NCI-H146 treated with DMSO at 0.1 percent for 48 hours (cell line): ENCODE measurements around the gene ELFN1.

Experiments used
- DNase-seq: peaks from one replicate; lab custom pipeline; 2025; ENCODE audit not compliant: unreplicated experiment; lab: John Stamatoyannopoulos, UW

Gene ELFN1

DNA sequence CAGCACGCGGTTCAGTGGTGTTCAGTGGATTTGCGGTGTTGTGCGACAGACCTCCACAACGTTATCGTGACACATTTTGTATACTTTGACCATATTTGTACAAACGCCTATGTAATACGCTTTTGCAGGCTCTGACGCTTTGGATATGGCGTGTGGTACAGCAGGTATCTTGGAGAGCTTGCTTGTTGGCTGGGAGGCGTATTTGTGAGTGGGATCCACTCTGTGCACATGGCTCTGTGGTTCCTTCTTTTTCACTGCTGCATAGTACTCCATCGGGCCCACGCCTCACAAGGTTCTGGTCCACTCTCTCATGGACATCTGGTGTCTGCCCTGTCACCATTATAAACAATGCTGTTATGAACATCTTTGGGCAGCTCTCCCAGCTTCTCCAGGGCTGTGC is 53.2 kb downstream of the ELFN1 start:
- no peak for DNase-seq

DNA sequence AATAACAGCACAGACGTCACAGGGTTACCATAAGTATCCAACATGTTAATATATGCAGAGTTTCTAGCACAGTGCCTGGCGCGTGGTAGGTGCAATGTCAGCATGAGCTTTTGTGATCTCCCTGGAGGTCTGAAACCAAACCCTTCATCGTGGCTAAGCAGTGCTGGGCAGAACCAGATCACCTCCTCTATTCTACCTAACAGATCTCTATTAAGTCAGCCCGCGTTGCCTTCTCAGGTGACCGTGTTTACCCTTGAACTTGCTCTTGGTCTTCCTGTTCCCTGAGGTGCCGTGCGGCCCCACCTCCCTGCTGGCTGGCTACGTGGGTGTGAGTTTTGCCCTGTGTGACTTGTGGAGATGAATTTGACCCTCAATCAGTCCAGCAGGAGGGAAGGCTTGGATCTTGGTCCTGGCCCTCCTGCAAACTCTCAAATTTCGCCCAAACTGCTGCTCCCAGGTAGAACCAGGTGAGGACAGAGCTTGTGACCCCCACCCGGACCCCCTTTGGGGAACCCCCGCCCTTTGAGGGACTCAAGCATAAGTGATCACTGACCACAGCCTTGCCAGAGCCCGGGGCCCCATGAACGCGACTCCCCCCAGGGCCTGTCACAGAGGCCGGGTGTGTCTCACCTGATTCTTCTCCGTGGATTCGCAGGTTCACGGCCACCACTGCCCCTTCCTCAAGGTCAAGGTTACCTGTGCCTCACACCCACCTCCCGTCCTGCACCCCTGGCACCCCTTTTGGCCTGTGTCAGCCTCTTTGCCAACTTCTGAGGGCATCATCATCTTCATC is 54.2 kb downstream of the ELFN1 start:
- no peak for DNase-seq

DNA sequence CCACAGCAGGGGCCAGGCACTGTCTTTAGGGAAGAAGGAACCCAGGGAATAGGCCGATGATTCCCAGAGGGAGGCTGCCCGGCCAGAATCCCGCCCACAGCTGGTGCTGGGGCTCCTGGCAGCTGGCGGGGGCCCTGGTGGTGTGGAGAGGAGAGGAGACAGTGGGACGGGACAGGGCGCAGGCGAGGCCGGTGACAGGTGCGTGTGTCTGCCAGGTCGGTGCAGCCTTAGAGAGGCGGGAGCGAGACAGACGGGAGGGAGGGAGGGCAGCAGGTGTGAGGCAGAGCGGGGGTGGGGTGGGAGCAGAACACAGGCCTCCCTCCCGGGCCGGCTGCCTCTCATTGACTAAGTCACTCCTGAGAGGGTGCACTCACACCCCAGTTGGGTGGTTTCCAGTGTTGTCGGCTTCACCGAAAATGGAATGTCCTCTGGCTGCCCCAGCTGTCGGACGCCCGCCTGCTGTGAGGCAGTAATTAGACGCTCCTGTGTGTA is 55.2 kb downstream of the ELFN1 start:
- peak; percentile 36 for DNase-seq

GRCh38 chr7:1725766-1726630 is 55.9 kb downstream of the ELFN1 start:
- no peak for DNase-seq

- DNase-seq: no peak
Measured at GRCh38 chr7:1727079-1727478, 57.0 kb downstream of the ELFN1 start.

- no peak for DNase-seq
Measured at GRCh38 chr7:1727812-1728570, 57.9 kb downstream of the ELFN1 start.

DNA sequence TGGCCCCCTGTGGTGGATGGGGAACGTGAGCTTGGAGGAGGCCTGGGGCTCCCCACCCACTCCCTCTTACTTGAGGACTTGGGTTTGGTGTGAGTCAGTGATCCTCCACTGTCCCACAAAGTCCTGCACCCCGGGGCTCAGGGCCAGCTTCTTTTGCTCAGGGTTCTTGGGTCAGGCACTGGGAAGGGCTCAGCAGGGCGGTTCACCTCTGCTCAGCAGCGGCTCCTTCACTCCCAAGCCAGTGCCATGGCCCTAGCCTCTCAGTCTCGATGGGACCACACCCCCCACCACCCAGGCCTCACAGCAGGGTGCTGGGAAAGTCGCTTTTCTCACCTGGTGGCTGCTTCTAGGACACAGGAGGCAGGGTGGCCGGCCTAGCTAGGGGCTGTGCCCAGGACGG is 59.1 kb downstream of the ELFN1 start:
- DNase-seq: no peak

- no peak for DNase-seq
Measured at GRCh38 chr7:1729773-1730172, 59.7 kb downstream of the ELFN1 start.

DNA sequence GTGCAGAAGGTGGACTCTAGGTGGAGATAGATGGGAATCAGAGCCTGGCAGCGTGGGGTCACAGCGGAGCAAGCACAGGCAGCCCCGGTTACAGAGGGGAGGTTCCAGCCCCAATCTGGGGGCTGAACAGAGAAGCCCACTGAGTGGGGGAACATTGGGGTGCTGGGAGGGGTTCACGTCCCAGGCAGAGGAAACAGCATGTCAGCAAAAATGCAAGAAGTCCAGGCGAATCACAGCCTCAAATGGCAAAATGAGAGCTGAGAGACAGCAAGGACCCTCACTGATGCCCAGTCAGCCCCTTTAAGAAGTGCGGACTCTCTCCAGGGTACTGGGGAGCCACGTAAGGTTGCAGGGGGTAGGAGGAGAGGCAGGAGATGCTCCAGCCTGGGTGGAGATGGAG is 62.0 kb downstream of the ELFN1 start:
- no peak for DNase-seq

DNA sequence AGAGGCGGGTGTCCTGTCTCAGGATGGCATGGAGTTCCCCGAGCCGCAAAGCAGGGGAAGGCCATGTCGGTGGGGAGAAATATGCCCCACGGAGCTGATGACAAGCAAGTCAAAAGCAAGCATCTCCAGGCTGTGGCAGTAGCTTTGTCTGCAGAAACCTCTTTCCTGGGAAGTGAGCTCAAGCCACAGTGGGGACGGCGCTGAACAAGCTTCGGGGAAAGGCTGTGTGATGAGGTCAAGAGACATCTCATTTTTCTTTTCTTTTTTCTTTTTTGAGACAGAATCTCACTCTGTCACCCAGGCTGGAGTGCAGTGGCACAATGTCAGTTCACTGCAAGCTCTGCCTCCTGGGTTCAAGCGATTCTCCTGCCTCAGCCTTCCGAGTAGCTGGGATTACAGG is 62.6 kb downstream of the ELFN1 start:
- DNase-seq: no peak

DNA sequence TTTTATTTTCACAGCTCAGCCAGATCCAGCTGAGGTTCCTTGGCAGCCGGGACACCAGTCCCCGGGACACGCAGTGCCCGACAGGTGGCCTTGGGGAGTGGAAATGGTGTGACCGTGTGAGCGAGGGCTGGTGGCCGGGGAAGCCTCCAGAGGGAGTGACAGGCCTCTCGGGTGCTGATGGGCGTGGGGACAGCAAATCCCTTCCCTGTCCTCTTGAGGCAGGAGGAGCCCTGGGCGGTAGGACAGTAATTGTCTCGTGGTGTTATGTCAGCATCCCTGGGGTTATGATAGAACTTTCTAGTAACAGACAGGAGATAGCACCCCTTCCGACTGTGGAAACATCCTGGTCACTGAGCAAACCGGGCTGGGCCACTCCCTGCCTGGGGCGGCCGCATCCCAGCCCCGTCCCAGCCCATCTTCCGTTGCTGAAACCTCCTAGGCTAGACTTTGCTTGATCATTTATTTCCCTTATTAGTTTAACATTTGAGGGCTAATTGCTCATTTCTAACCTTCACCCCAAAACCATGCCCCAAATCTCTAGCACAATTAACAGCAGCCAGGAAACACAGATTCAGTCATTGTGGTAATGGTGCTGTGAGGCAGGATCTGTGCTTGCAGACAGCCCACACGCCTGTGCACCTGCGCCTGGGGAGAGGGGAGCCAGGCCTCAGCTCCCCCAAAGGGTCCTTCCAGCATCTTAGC is 63.3 kb downstream of the ELFN1 start:
- no peak for DNase-seq

GRCh38 chr7:1733908-1734730 is 64.0 kb downstream of the ELFN1 start:
- DNase-seq: no peak

DNA sequence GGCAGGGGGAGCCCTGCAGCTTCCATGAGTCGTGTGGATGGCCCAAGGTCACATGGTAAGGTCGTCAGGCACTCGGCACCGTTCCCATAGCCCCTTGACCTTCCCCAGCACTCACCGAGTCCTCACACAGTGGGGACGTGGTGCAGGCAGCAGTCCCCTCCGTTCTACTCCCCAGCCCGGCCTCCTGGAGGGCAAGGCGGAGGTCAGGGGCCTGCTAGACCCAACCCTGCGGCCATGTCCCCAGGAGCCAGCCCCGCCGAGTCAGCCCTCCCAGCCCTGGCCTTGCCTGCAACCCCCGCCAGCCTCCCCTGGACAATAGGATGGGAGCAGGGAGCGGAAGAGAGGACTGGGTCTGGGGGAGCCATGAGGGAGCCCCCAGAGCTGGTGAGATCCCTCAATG is 65.2 kb downstream of the ELFN1 start:
- DNase-seq: no peak

DNA sequence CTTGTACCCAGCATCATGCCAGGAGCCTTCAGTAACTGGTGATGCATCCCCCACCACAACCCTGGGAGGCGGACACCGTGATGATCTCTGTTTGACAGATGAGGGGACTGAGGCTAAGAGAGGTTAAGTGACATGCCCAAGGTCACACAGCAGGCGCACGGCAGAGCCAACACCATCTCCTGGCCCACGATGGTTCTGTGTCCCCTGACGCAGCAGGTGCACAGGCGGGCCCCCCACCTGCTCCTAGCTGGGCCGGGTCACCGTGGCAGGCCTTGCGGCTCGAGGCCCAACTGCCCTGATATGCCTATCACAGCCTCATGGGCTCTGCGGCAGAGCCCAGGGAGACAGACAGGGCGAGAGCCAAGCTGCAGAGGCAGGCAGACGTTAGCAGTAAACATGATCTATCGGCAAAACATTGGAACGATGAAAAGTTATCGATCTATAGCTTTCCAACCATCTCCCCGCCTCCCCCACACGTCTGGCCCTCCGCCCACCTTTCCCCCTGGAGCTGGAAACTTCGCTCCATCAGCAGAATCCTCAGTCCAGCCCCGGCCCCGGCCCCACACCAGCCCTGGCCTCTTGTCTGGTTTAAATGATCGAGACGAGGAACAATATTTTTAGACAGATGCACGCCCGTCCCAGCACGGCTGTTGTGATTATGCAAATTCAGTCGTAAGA is 65.9 kb downstream of the ELFN1 start:
- no peak for DNase-seq

DNA sequence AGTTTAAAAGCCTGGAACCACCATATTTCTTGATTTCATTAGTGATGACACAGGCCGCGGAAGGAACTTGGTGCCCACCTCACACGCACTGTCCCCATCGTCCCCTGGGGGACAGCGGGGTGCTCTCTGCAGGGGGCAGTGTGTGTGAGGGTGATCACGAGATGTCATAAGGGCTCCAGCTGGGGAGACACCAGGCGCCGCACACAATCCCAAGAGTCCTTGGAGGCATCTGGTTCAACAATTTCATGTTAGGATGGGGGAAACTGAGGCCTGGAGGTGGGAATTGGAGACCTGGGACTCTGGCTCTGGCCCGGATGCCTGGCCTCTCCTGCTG is 66.4 kb downstream of the ELFN1 start:
- no peak for DNase-seq

- DNase-seq: no peak
Measured at GRCh38 chr7:1736830-1737229, 66.8 kb downstream of the ELFN1 start.

GRCh38 chr7:1737523-1737922 is 67.4 kb downstream of the ELFN1 start:
- DNase-seq: no peak

GRCh38 chr7:1737956-1738355 is 67.9 kb downstream of the ELFN1 start:
- no peak for DNase-seq

DNA sequence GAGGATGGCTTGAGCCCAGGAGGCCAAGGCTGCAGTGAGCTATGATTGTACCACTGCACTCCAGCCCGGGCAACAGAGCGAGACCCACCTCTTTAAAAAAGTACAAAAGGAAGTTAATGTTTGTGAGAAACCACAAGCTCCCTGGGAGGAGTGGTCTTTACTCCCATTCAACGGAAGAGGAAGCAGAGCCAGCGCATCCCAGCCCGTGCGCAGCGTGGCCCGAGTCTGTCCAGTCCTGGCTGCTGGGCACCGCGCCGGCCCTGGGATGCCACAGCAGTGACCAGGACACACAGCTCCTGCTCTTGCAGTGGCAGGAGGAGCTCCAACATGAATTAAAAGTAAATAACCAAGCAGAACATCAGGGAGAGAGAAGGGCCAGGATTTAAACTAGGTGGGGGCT is 68.4 kb downstream of the ELFN1 start:
- DNase-seq: no peak

DNA sequence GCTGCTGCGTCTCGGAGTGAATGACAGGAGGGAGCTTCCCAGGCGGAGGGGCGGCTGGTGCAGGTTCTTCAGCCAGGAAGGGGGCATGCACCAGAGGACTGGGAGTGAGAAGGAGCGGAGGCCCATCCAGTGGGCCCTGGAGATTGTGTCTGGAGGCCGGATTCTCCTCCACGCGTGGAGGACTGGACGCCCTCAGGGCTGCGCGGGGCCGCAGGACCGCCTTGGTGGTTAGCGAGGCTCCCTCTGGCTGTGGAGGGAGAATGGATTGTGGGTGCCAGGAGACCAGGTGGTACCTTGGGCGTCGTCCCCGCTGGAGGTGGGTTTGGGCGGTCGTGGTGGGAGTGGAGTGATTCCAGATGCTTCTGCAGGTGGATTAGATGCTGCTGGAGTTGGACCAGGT is 68.9 kb downstream of the ELFN1 start:
- DNase-seq: no peak
